Sigmoid colon (tissue), 4 donors: ENCODE measurements around the gene ATAD5.

Experiments used
- EP300 ChIP-seq, 4 donors: sonication (generic); formaldehyde crosslinking; IDR thresholded peaks; one replicate each; pipeline ENCODE4 v1.6.1; 2017; ENCODE audit warnings: antibody characterized with exemption in 4 of 4
- POLR2A ChIP-seq, 2 donors: fragments of 450-650 bp; IDR thresholded peaks; one replicate each; pipeline ENCODE4 v1.6.1; 2016; ENCODE audit warnings: antibody characterized with exemption in 2 of 2, mild to moderate bottlenecking in 2 of 2, moderate library complexity in 2 of 2
- POLR2AphosphoS5 ChIP-seq, 4 donors: sonication (generic); formaldehyde crosslinking; IDR thresholded peaks; one replicate each; pipeline ENCODE4 v1.6.1; 2017; ENCODE audit warnings: antibody characterized with exemption in 4 of 4
- TF ChIP-seq, protein P1 (sequence below), 4 experiments: fragments of 450-650 bp in 3 of 4; fragments of 200-600 bp in 1 of 4; IDR thresholded peaks; one replicate each; pipeline ENCODE4 v1.5.1; 2016 to 2019; ENCODE audit warnings: antibody characterized with exemption in 4 of 4, mild to moderate bottlenecking in 3 of 4, moderate library complexity in 2 of 4

GRCh38 chr17:30831663-30832437, at the start of gene ATAD5:
- TF ChIP-seq, protein P1, sequence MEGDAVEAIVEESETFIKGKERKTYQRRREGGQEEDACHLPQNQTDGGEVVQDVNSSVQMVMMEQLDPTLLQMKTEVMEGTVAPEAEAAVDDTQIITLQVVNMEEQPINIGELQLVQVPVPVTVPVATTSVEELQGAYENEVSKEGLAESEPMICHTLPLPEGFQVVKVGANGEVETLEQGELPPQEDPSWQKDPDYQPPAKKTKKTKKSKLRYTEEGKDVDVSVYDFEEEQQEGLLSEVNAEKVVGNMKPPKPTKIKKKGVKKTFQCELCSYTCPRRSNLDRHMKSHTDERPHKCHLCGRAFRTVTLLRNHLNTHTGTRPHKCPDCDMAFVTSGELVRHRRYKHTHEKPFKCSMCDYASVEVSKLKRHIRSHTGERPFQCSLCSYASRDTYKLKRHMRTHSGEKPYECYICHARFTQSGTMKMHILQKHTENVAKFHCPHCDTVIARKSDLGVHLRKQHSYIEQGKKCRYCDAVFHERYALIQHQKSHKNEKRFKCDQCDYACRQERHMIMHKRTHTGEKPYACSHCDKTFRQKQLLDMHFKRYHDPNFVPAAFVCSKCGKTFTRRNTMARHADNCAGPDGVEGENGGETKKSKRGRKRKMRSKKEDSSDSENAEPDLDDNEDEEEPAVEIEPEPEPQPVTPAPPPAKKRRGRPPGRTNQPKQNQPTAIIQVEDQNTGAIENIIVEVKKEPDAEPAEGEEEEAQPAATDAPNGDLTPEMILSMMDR (IDR thresholded peaks at IDR 0.05), result no peak
- no peak for TF ChIP-seq POLR2A (IDR thresholded peaks at IDR 0.05)
- TF ChIP-seq EP300 (IDR thresholded peaks at IDR 0.05), result peak in 1 of 4 donors; percentile 51
- peak; percentile 29 to 90 (median 58) for TF ChIP-seq POLR2AphosphoS5 (IDR thresholded peaks at IDR 0.05)
